Duodenal mucosa (tissue), 2 donors: ENCODE data around the gene MTHFD2.
"Not testable (repeated sequence)": the region's sequence is repeated elsewhere in the genome, so short reads cannot be mapped to it uniquely, and the experiment has no call there.

Experiments used
- H3K27ac ChIP-seq: one replicate; pipeline ENCODE4 v1.7.0; 2013; ENCODE audit warnings: low read depth, low read length
- H3K27me3 ChIP-seq, 2 donors: one replicate each; pipeline ENCODE4 v1.7.0; 2013; ENCODE audit warnings: low read length in 2 of 2, control low read depth in 1 of 2; ENCODE audit not compliant: insufficient read depth in 2 of 2, control insufficient read depth in 1 of 2
- H3K36me3 ChIP-seq, 2 donors: one replicate each; pipeline ENCODE4 v1.7.0; 2013; ENCODE audit warnings: low read length in 2 of 2, control low read depth in 1 of 2; ENCODE audit not compliant: insufficient read depth in 2 of 2, control insufficient read depth in 1 of 2
- H3K4me1 ChIP-seq, 2 donors: one replicate each; pipeline ENCODE4 v1.7.0; 2013; ENCODE audit warnings: low read length in 2 of 2, control low read depth in 1 of 2; ENCODE audit not compliant: insufficient read depth in 2 of 2, control insufficient read depth in 1 of 2
- H3K4me3 ChIP-seq, 2 donors: one replicate each; pipeline ENCODE4 v1.7.0; 2013; ENCODE audit warnings: low read length in 2 of 2, low read depth in 1 of 2
- H3K9ac ChIP-seq, 2 donors: one replicate each; pipeline ENCODE4 v1.7.0; 2013; ENCODE audit warnings: low read length in 2 of 2, low read depth in 1 of 2
- H3K9me3 ChIP-seq, 2 donors: one replicate each; pipeline ENCODE4 v1.7.0; 2013; ENCODE audit warnings: low read length in 2 of 2, control low read depth in 1 of 2; ENCODE audit not compliant: control insufficient read depth in 1 of 2

The MTHFD2 gene

DNA sequence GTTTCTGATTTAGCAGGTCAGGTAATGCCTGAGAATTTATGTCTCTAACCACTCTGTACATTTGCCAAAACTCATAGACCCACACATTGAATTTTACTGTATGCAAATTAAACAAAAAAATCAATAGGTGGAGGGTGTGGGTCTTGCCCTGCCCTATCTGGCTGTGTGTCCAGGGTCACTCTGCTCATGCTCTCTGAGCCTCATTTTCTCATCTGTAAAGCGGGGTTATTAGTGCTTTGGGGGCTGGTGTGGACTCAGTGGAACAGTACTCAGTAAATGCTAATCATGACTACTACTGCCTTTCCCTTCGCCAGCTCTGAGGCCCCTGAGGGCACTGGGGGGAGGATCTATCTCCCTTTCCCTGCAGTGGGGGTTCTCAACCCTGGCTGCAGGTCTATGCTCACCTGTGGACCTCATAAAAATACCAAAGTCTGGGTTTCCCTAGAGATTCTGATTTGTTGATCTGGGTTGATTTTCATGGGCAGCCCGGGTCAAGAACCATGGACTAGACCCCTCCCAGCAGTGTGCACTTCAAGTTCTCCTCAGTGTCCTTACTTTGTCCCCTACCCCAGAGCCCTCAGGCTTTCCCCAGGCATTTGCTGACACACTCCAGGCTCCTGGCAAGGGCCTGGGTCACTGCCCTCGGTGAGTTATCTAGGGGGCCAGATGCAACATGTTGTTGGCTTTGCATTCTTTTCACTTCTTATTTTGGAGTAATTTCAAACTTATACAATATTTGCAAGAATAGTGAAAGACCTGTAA is 27.5 kb downstream of the MTHFD2 start:
- H3K36me3 ChIP-seq, result no peaks in the 10 kb centered on the region
- no peak overlapping the region for H3K27ac ChIP-seq
- H3K4me3 ChIP-seq, result no peak overlapping the region
- no peaks in the 10 kb centered on the region for H3K4me1 ChIP-seq
- H3K9me3 ChIP-seq, result no peaks in the 10 kb centered on the region
- no peaks in the 10 kb centered on the region for H3K27me3 ChIP-seq
- H3K9ac ChIP-seq, result no peak overlapping the region

GRCh38 chr2:74226648-74227213 is 28.3 kb downstream of the MTHFD2 start:
- no peaks in the 10 kb centered on the region for H3K9me3 ChIP-seq
- no peaks in the 10 kb centered on the region for H3K27me3 ChIP-seq
- H3K4me3 ChIP-seq, result no peak overlapping the region
- H3K9ac ChIP-seq, result no peak overlapping the region
- no peak overlapping the region for H3K27ac ChIP-seq
- H3K36me3 ChIP-seq, result no peaks in the 10 kb centered on the region
- H3K4me1 ChIP-seq, result no peaks in the 10 kb centered on the region

DNA sequence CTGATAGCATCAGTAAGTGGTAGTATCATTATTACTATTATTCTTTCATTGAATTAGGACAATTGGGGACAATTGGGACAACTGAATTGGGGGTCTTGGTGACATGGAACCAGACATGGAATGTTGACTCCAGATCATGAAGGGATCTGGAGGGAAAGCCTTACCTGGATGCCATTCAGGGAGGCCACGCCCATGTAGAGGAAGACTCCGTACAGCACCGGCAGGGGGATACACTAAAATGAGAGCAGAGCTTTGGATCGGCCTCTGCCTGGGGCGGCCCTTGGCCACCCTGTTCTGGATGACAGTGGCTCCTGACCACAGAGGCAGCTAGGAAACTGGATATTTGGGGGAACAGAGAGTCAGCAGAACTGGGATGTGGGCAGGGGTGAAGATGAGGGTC is 29.2 kb downstream of the MTHFD2 start:
- Histone ChIP-seq H3K4me1 (no peaks in the 10 kb centered on the region), H3K4me3 (no peak overlapping the region), H3K9ac (no peak overlapping the region), H3K9me3 (no peaks in the 10 kb centered on the region), H3K27ac (no peak overlapping the region), H3K27me3 (no peaks in the 10 kb centered on the region), H3K36me3 (no peaks in the 10 kb centered on the region)

DNA sequence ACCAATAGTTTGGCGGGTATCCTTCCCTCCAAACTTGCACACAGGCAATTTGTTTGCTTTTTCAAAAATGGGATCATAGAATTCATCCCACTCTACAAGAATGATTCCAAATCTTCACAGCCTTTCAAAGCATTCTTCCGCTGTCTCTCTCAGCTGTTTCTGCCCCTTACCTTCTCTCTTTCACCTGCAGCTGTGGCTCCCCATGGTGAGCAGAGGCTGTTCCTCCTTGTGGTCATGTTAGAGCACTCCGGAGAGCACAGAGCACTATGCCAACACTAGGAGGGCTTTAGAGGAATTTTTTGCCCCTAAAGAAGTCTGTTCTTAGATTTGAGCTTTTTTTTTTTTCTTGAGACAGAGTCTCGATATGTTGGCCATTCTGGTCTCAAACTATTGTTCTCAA is 30.4 kb downstream of the MTHFD2 start:
- Histone ChIP-seq H3K27me3 (no peaks in the 10 kb centered on the region), H3K9me3 (no peaks in the 10 kb centered on the region), H3K4me1 (no peaks in the 10 kb centered on the region), H3K9ac (no peak overlapping the region), H3K27ac (no peak overlapping the region), H3K36me3 (no peaks in the 10 kb centered on the region), H3K4me3 (no peak overlapping the region)

GRCh38 chr2:74229865-74230264 is 31.4 kb downstream of the MTHFD2 start:
- H3K27ac ChIP-seq, H3K27me3 ChIP-seq, H3K9me3 ChIP-seq, H3K36me3 ChIP-seq, H3K4me3 ChIP-seq, H3K9ac ChIP-seq, H3K4me1 ChIP-seq: not testable (repeated sequence)

- H3K27me3 ChIP-seq, result no peaks in the 10 kb centered on the region
- H3K9me3 ChIP-seq, result no peaks in the 10 kb centered on the region
- no peaks in the 10 kb centered on the region for H3K4me1 ChIP-seq
- no peaks in the 10 kb centered on the region for H3K36me3 ChIP-seq
- no peak overlapping the region for H3K27ac ChIP-seq
- no peak overlapping the region for H3K4me3 ChIP-seq
- no peak overlapping the region for H3K9ac ChIP-seq
These were observed 34.0 kb downstream of the MTHFD2 start for GRCh38 chr2:74232426-74232825.

DNA sequence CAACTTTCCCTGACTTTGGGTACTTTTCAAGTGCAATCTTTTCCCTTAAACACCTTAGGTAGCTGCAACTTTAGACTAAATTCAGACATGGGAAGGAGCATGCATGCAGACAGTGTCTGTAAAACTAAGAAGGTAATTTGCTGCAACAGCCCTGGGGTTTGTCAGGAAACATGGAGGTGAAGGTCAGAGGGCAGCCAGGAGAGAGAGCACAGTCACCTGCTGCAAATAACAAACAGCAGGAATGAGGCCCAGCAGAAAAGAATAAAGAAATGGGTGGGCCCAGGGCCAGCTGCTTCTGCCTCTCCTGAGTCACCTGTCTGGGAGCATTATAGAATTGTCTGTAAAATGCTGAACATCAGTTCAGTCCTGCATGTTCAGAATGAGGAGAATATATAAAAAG is 35.2 kb downstream of the MTHFD2 start:
- Histone ChIP-seq H3K4me3 (no peak overlapping the region), H3K36me3 (no peaks in the 10 kb centered on the region), H3K4me1 (no peaks in the 10 kb centered on the region), H3K27me3 (no peaks in the 10 kb centered on the region), H3K9me3 (no peaks in the 10 kb centered on the region), H3K27ac (no peak overlapping the region), H3K9ac (no peak overlapping the region)

GRCh38 chr2:74235041-74235440 is 36.6 kb downstream of the MTHFD2 start:
- no peaks in the 10 kb centered on the region for H3K4me1 ChIP-seq
- no peaks in the 10 kb centered on the region for H3K36me3 ChIP-seq
- no peak overlapping the region for H3K4me3 ChIP-seq
- H3K9ac ChIP-seq, result no peak overlapping the region
- no peaks in the 10 kb centered on the region for H3K9me3 ChIP-seq
- H3K27me3 ChIP-seq, result no peaks in the 10 kb centered on the region
- no peak overlapping the region for H3K27ac ChIP-seq

GRCh38 chr2:74238879-74239278 is 40.5 kb downstream of the MTHFD2 start:
- Histone ChIP-seq H3K36me3 (no peaks in the 10 kb centered on the region), H3K27me3 (no peaks in the 10 kb centered on the region), H3K27ac (no peak overlapping the region), H3K9me3 (no peaks in the 10 kb centered on the region), H3K4me1 (peaks cover 2 to 3% of the 10 kb centered on the region in 2 donors), H3K9ac (no peak overlapping the region), H3K4me3 (no peak overlapping the region)

- no peak overlapping the region for H3K27ac ChIP-seq
- no peaks in the 10 kb centered on the region for H3K9me3 ChIP-seq
- no peak overlapping the region for H3K4me3 ChIP-seq
- peaks cover 2 to 3% of the 10 kb centered on the region in 2 donors for H3K4me1 ChIP-seq
- no peaks in the 10 kb centered on the region for H3K27me3 ChIP-seq
- no peaks in the 10 kb centered on the region for H3K36me3 ChIP-seq
- no peak overlapping the region for H3K9ac ChIP-seq
These were observed 40.9 kb downstream of the MTHFD2 start for GRCh38 chr2:74239346-74239745.
